K562 (cell line): ENCODE data around the gene CORO1A. TPM values are rescaled to one million over a fixed set of nuclear protein-coding genes. Genes with fewer than 3 reads are reported as not detected.

ENCODE experiments used
- ATAC-seq: fragments of 200-7000 bp; cut with Tn5 transposase; 3 replicates; pipeline ENCODE4 v1.9.1; 2020; ENCODE audit warnings: moderate library complexity
- BruUV-seq: library from RNA; stranded (reverse); fragments of 400-500 nt; replicated peaks from 2 replicates; lab custom pipeline; 2021; lab: Mats Ljungman, UMichigan
- CTCF ChIA-PET: fragments of 300-600 bp; formaldehyde crosslinking; extraction: SDS; loops from one replicate; lab custom pipeline; 2021; ENCODE audit warnings: low intra/inter-chr PET ratio; lab: Yijun Ruan, JAX
- POLR2A ChIA-PET: fragments of 300-600, 350-650 bp; sonication (Branson Sonifier 250); formaldehyde crosslinking; extraction: SDS; loops from one replicate; lab custom pipeline; 2021; ENCODE audit warnings: antibody characterized with exemption, inconsistent platforms; lab: Yijun Ruan, JAX
- DNase-seq, 4 experiments: peaks; one replicate each; pipeline versions ENCODE4 v3.0.0 to v3.0.0-alpha.2; 2011 to 2018; ENCODE audit warnings: low spot score in 3 of 4, mixed read lengths in 3 of 4; ENCODE audit errors: extremely low read depth in 1 of 4
- FAIRE-seq: peaks from 2 replicates; lab custom pipeline; 2011; peaks lifted over from hg19 to GRCh38; lab: Jason Lieb, UNC
- H2AFZ ChIP-seq: 2 replicates; pipeline ENCODE4 v1.6.0; 2011; ENCODE audit warnings: low read depth, low read length, control low read depth, inconsistent platforms
- H3K27ac ChIP-seq: fragments of 200-600 bp; 3 replicates; pipeline ENCODE4 v1.8.0; 2011; ENCODE audit warnings: low read depth, mild to moderate bottlenecking, control low read depth, inconsistent platforms, low read length, moderate library complexity, mixed read lengths; ENCODE audit errors: extremely low read depth
- H3K27me3 ChIP-seq, 2 experiments: fragments of 300-600 bp in 1 of 2; 2 replicates in 1 of 2; 3 replicates in 1 of 2; pipeline versions ENCODE4 v1.6.0 to v1.8.0; 2011; ENCODE audit warnings: inconsistent platforms in 2 of 2, low read length in 2 of 2, mild to moderate bottlenecking in 1 of 2, mixed read lengths in 1 of 2, moderate library complexity in 1 of 2; ENCODE audit not compliant: control insufficient read depth in 2 of 2, insufficient read depth in 2 of 2
- H3K36me3 ChIP-seq: fragments of 300-600 bp; 3 replicates; pipeline ENCODE4 v1.8.0; 2011; ENCODE audit warnings: mild to moderate bottlenecking, low read length, inconsistent platforms; ENCODE audit not compliant: control insufficient read depth, insufficient read depth
- H3K4me1 ChIP-seq, 2 experiments: fragments of 200-600 bp in 1 of 2; replicated peaks in 1 of 2; 2 replicates in 1 of 2; 3 replicates in 1 of 2; pipeline versions ENCODE4 v1.5.1 to v1.8.0; 2011; ENCODE audit warnings: inconsistent platforms in 2 of 2, low read length in 2 of 2, mild to moderate bottlenecking in 1 of 2, mixed read lengths in 1 of 2, moderate library complexity in 1 of 2; ENCODE audit not compliant: control insufficient read depth in 2 of 2, insufficient read depth in 2 of 2
- H3K4me2 ChIP-seq: 2 replicates; pipeline ENCODE4 v1.6.1; 2011; ENCODE audit warnings: low read length, control low read depth, inconsistent platforms, mixed read lengths; ENCODE audit not compliant: insufficient read depth
- H3K4me3 ChIP-seq: fragments of 200-600 bp; sonication (generic), shearing (Covaris generic); 2 replicates; pipeline ENCODE4 v1.5.1; 2016; ENCODE audit warnings: control low read depth, inconsistent platforms
- H3K79me2 ChIP-seq: fragments of 200-600 bp; 3 replicates; pipeline ENCODE4 v1.8.0; 2011; ENCODE audit warnings: low read length, inconsistent platforms; ENCODE audit not compliant: control insufficient read depth, insufficient read depth
- H3K9ac ChIP-seq, 2 experiments: 2 replicates each; pipeline versions ENCODE4 v1.6.0 to v1.6.1; 2011; ENCODE audit warnings: low read depth in 2 of 2, low read length in 2 of 2, control low read depth in 1 of 2, inconsistent platforms in 1 of 2, mild to moderate bottlenecking in 1 of 2, mixed read lengths in 1 of 2; ENCODE audit not compliant: insufficient read depth in 1 of 2
- H3K9me1 ChIP-seq: one replicate; pipeline ENCODE4 v1.6.0; 2011; ENCODE audit warnings: inconsistent platforms, mild to moderate bottlenecking, low read length, moderate library complexity; ENCODE audit not compliant: control insufficient read depth, insufficient read depth
- H3K9me3 ChIP-seq: replicated peaks from 2 replicates; pipeline ENCODE4 v1.5.1; 2011; ENCODE audit warnings: low read depth, low read length, inconsistent platforms; ENCODE audit not compliant: control insufficient read depth, insufficient read depth
- H4K20me1 ChIP-seq: replicated peaks from 2 replicates; pipeline ENCODE4 v1.6.1; 2011; ENCODE audit warnings: low read length, inconsistent platforms, mixed read lengths; ENCODE audit not compliant: control insufficient read depth, insufficient read depth
- POLR3A ChIP-seq: IDR thresholded peaks from 2 replicates; pipeline ENCODE4 v1.6.1; 2011; ENCODE audit warnings: borderline replicate concordance, mild to moderate bottlenecking, moderate library complexity; ENCODE audit not compliant: insufficient read length, insufficient read depth; ENCODE audit errors: extremely low read depth
- TRIM24 ChIP-seq, 2 experiments: fragments of 450-650 bp; IDR thresholded peaks; 2 replicates each; pipeline ENCODE4 v1.6.1; 2016
- TRIM28 ChIP-seq: fragments of 450-650 bp; IDR thresholded peaks from 2 replicates; pipeline ENCODE4 v1.6.1; 2017
- ZNF121 ChIP-seq: sonication (generic); formaldehyde crosslinking; conservative IDR thresholded peaks from 2 replicates; pipeline ENCODE4 v1.8.0; 2022; ENCODE audit warnings: missing genetic modification reagents
- ZNF324 ChIP-seq: fragments of 250-450 bp; sonication (Bioruptor Pico); IDR thresholded peaks from 2 replicates; pipeline ENCODE4 v1.4.0; 2020; ENCODE audit warnings: mild to moderate bottlenecking
- WGBS: fragments of 100-300 bp; shearing (Covaris generic); methylation state at CpG from one replicate; pipeline ENCODE4 v1.1.6; 2016; ENCODE audit warnings: low coverage, mixed read lengths; ENCODE audit not compliant: insufficient coverage; ENCODE audit errors: missing lambda C conversion rate; 5-methylcytosine and 5-hydroxymethylcytosine counted together
- in situ Hi-C: fragments of 300-500 bp; cut with MboI; formaldehyde crosslinking; loops from 4 replicates; pipeline ENCODE4 v1.15.0; 2018; ENCODE audit warnings: inconsistent platforms, mixed read lengths
- intact Hi-C: fragments of 100-400 bp; cut with micrococcal nuclease; formaldehyde crosslinking; loops from 2 replicates; pipeline ENCODE4 v1.14.2; 2022
- polyA plus RNA-seq, 8 experiments: library from polyadenylated mRNA; depleted of rRNA in 4 of 8; stranded (reverse) in 5 of 8; unstranded in 3 of 8; fragments of >200 nt; fragmentation: Nextera tagmentation in 2 of 8; fragmentation: Illumina TruSeq in 1 of 8; extraction: Ambion mirVana in 2 of 8; extraction: Trizol in 1 of 8; gene quantifications; 2 replicates each; pipeline versions ENCODE4 v1.2.1 to v1.2.3, GENCODE V29; 2011 to 2014; ENCODE audit warnings: inconsistent platforms in 1 of 8, missing spikeins in 1 of 8
- total RNA-seq, 7 experiments: library from RNA; depleted of rRNA in 6 of 7; stranded (reverse); fragments of >200 nt in 6 of 7; fragmentation: Illumina TruSeq in 2 of 7; extraction: Trizol in 2 of 7; gene quantifications; 2 replicates each; pipeline versions ENCODE4 v1.2.1 to v1.2.3, GENCODE V29; 2011 to 2021; ENCODE audit warnings: low replicate concordance in 1 of 7

CORO1A gene
- total and polyA plus RNA-seq, 9 of the 15 experiments (the other 6 are each of a cell fraction or from before 2014, with no cell fraction given) = 0.22 to 23.8 (median 7.6) TPM

GRCh38 chr16:30147843-30148510 is 35.4 kb upstream of the CORO1A start:
- ATAC-seq (no peak), FAIRE-seq (no peak), DNase-seq (no peak)
- no peaks in the 10 kb centered on the region for H3K9me1 ChIP-seq
- no peaks in the 10 kb centered on the region for H3K79me2 ChIP-seq
- H2AFZ ChIP-seq = no peak overlapping the region
- BruUV-seq = no TSS peak
- WGBS = 4% methylated on average over 3 of the region's 3 CpGs
- no peaks in the 10 kb centered on the region; a peak in 1 of 5 replicates for H3K4me1 ChIP-seq
- H3K36me3 ChIP-seq = no peaks in the 10 kb centered on the region
- H4K20me1 ChIP-seq = no peaks in the 10 kb centered on the region
- CTCF ChIA-PET = no interaction called here
- H3K27me3 ChIP-seq = no peaks in the 10 kb centered on the region
- no peak overlapping the region for H3K4me3 ChIP-seq
- in situ Hi-C loops = loop anchor here (25.0 kb wide), 1 partner anchor 686 kb away; the partner anchor contains the start of genes BOLA2, SLX1B and SULT1A4
- H3K27ac ChIP-seq = no peak overlapping the region
- H3K4me2 ChIP-seq = no peak overlapping the region
- TF ChIP-seq TRIM24 (IDR thresholded peaks at IDR 0.05) = no peak
- TF ChIP-seq ZNF121 (CRISPR knock-in tag) = peak; percentile 37; the same call in 1 of the 2 replicates
- H3K9ac ChIP-seq = no peak overlapping the region
- peaks cover 8% of the 10 kb centered on the region; the same call in 1 of the 2 replicates for H3K9me3 ChIP-seq
- POLR2A ChIA-PET = interaction anchor here (0.9 kb wide), 1 partner anchor 56 kb away, joined by 3 read pairs; the partner anchor contains the start of gene TBX6
- intact Hi-C loops = no loop called here

GRCh38 chr16:30149250-30149930 is 34.0 kb upstream of the CORO1A start:
- POLR2A ChIA-PET = interaction anchor here (1.3 kb wide), 1 partner anchor 9 kb away, joined by 3 read pairs; no protein-coding TSS in a partner anchor
- no peaks in the 10 kb centered on the region for H3K27me3 ChIP-seq

More at GRCh38 chr16:30149250-30149930, 34.0 kb upstream of the CORO1A start:
- ATAC-seq (no peak), DNase-seq (peak in 1 of 4 experiments; percentile 28), FAIRE-seq (no peak)
- H3K9me3 ChIP-seq = peaks cover 8% of the 10 kb centered on the region; the same call in 1 of the 2 replicates
- H3K4me3 ChIP-seq = no peak overlapping the region
- H3K4me1 ChIP-seq = no peaks in the 10 kb centered on the region
- in situ Hi-C loops = loop anchor here (25.0 kb wide), 1 partner anchor 687 kb away; the partner anchor contains the start of genes BOLA2, SLX1B and SULT1A4
- CTCF ChIA-PET = no interaction called here
- H3K27ac ChIP-seq = no peak overlapping the region
- H4K20me1 ChIP-seq = no peaks in the 10 kb centered on the region
- TF ChIP-seq ZNF324 (CRISPR knock-in tag) = peak; percentile 99
- TF ChIP-seq TRIM28 = 0 out of 2 replicates have a peak, but pooled peaks have one; percentile 38
- no peak for TF ChIP-seq POLR3A
- TF ChIP-seq, all 486 proteins: peak for 2
- intact Hi-C loops = no loop called here
- Histone ChIP-seq H3K9ac (no peak overlapping the region), H3K36me3 (no peaks in the 10 kb centered on the region), H3K79me2 (no peaks in the 10 kb centered on the region), H3K9me1 (no peaks in the 10 kb centered on the region), H2AFZ (no peak overlapping the region), H3K4me2 (no peak overlapping the region)
- no TSS peak for BruUV-seq
- 22% methylated on average over 5 of the region's 5 CpGs for WGBS
